Urinary bladder (tissue), 4 donors: Measurements from ENCODE around the gene NSMF. TPM values are rescaled to one million over a fixed set of nuclear protein-coding genes. Genes with fewer than 3 reads are reported as not detected.
A peak's percentile ranks its signal among the peaks of the same experiment; 100 is the strongest.
"Not testable (repeated sequence)": the region's sequence is repeated elsewhere in the genome, so short reads cannot be mapped to it uniquely, and the experiment has no call there.

ENCODE experiments used
- DNase-seq: peaks from one replicate; pipeline ENCODE4 v3.0.0-alpha.2; 2015; ENCODE audit errors: extremely low spot score
- H3K27ac ChIP-seq: one replicate; pipeline ENCODE4 v1.5.1; 2013; ENCODE audit warnings: low read depth, mild to moderate bottlenecking, moderate library complexity
- H3K36me3 ChIP-seq: one replicate; pipeline ENCODE4 v1.6.1; 2013; ENCODE audit warnings: mild to moderate bottlenecking, moderate library complexity; ENCODE audit not compliant: insufficient read depth
- H3K4me1 ChIP-seq: one replicate; pipeline ENCODE4 v1.6.1; 2013; ENCODE audit warnings: mild to moderate bottlenecking, moderate library complexity; ENCODE audit not compliant: insufficient read depth
- H3K4me3 ChIP-seq: one replicate; pipeline ENCODE4 v1.5.1; 2013; ENCODE audit warnings: low read depth, low read length
- WGBS: extraction: QIAGEN DNeasy Blood & Tissue Kit; methylation state at CpG from one replicate; pipeline ENCODE4 v1.1.7; 2013; 5-methylcytosine and 5-hydroxymethylcytosine counted together
- polyA plus RNA-seq: library from polyadenylated mRNA; stranded (reverse); fragments of 200-250 nt; gene quantifications from one replicate; pipeline ENCODE4 v1.2.3, GENCODE V29; 2013
- total RNA-seq: library from RNA; depleted of rRNA; stranded (reverse); fragments of >200 nt; gene quantifications from one replicate; pipeline ENCODE4 v1.2.3, GENCODE V29; 2014
- donor health status: healthy with polysubstance abuse.
- donor health status: healthy.

Gene NSMF
- total and polyA plus RNA-seq, 2 donors, result 8.6 to 36.2 TPM

- no peak for DNase-seq
- peak overlapping the region; percentile 8 for H3K4me3 ChIP-seq
- H3K27ac ChIP-seq, result peak overlapping the region; percentile 55
- no peaks in the 10 kb centered on the region for H3K36me3 ChIP-seq
- WGBS, result 51% methylated on average over 30 of the region's 30 CpGs
- no peaks in the 10 kb centered on the region for H3K4me1 ChIP-seq
These were observed 47.3 kb downstream of the NSMF start for GRCh38 chr9:137411645-137412380.

DNA sequence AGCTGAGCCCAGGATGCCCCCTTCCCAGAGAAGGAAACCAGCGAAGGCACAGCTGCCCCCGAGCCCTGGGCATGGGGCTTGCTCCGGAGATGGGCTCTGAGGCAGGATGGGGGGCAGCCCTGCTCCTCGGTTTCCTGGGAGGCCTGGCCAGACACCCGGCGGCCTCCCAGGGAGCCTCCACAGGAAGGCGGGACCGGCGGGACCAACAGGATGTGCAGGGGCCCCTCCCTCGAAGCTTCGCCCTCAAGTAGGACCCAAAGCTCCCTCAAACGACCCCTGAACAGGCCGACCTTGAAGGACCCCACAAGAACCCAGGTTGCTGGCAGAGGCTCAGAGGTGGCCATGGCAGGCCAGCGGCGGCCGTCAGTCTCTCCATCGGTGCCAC lies 47.9 kb downstream of the NSMF start:
- no peaks in the 10 kb centered on the region for H3K4me1 ChIP-seq
- H3K27ac ChIP-seq, result no peak overlapping the region
- no peaks in the 10 kb centered on the region for H3K36me3 ChIP-seq
- 60% methylated on average over 17 of the region's 17 CpGs for WGBS
- no peak for DNase-seq
- peak overlapping the region; percentile 8 for H3K4me3 ChIP-seq

GRCh38 chr9:137410891-137411249 lies 48.3 kb downstream of the NSMF start:
- no peak for DNase-seq
- 90% methylated on average over 15 of the region's 15 CpGs for WGBS
- no peaks in the 10 kb centered on the region for H3K4me1 ChIP-seq
- no peak overlapping the region for H3K27ac ChIP-seq
- H3K36me3 ChIP-seq, result no peaks in the 10 kb centered on the region
- no peak overlapping the region for H3K4me3 ChIP-seq

- H3K4me3 ChIP-seq, DNase-seq, H3K27ac ChIP-seq, H3K4me1 ChIP-seq, H3K36me3 ChIP-seq: not testable (repeated sequence)
- 85% methylated on average over 18 of the region's 18 CpGs for WGBS
These were observed 48.8 kb downstream of the NSMF start for GRCh38 chr9:137410236-137410890.

DNA sequence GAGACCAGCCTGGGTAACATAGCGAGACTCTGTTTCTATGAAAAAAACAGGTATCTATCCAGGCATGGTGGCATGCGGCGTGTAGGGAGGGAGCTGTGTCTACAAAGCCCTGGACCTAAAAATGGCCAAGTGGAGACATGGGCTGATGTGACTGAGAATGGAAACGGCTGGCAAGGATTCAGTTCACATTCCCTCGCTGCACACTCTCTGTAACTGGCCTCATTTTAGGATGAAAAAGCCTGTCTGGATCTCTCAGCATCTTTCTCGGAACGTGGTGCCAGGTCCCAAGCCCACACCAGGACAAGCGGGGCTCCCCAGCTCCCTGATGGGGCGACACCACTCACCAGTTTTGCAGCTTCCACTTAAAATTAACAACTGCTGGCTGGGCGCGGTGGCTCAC lies 49.6 kb downstream of the NSMF start:
- Histone ChIP-seq H3K27ac (no peak overlapping the region), H3K4me3 (no peak overlapping the region), H3K4me1 (no peaks in the 10 kb centered on the region), H3K36me3 (no peaks in the 10 kb centered on the region)
- WGBS, result 88% methylated on average over 11 of the region's 11 CpGs
- no peak for DNase-seq

DNA sequence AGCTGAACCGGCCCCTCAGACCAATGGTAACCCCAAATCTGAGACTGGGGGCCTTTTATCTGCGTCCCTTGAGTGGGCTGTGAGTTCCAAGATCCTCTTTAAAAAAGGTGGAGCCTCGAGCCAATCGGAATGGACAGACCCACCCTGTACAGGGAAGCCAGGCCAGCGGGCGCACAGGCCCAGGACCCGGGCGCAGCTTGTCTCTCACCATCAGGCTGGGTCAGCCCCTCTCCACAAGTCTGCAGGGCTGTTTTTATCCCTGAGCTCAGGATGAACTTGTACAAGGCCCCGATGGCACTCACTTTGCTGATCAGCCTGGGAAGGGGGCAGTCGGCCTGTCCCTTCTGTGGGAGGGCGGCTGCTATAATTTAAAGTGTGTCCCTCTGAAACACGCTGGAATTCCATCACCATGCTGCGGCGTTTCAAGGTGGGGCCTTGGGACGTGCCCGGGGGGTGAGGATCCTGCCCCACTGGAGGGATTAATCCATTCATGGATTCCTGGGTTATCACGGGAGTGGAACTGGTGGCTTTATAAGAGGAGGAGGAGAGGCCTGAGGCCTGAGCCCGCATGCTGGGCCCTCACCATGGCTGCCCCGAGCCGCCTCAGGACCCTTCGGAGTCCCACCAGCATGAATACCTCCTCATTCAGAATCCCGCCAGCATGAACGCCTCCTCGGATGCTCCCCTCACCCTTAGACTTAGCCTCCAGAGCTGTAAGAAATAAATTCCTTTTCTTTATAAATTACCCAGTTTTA lies 50.3 kb downstream of the NSMF start:
- Histone ChIP-seq H3K4me1 (no peaks in the 10 kb centered on the region), H3K27ac (no peak overlapping the region), H3K4me3 (no peak overlapping the region), H3K36me3 (no peaks in the 10 kb centered on the region)
- WGBS, result 93% methylated on average over 24 of the region's 24 CpGs
- DNase-seq, result no peak

- H3K27ac ChIP-seq, result no peak overlapping the region
- WGBS, result 53% methylated on average over 31 of the region's 31 CpGs
- DNase-seq, result no peak
- no peaks in the 10 kb centered on the region for H3K4me1 ChIP-seq
- peak overlapping the region; percentile 33 for H3K4me3 ChIP-seq
- H3K36me3 ChIP-seq, result no peaks in the 10 kb centered on the region
These were observed 51.4 kb downstream of the NSMF start for GRCh38 chr9:137407590-137408300.

DNA sequence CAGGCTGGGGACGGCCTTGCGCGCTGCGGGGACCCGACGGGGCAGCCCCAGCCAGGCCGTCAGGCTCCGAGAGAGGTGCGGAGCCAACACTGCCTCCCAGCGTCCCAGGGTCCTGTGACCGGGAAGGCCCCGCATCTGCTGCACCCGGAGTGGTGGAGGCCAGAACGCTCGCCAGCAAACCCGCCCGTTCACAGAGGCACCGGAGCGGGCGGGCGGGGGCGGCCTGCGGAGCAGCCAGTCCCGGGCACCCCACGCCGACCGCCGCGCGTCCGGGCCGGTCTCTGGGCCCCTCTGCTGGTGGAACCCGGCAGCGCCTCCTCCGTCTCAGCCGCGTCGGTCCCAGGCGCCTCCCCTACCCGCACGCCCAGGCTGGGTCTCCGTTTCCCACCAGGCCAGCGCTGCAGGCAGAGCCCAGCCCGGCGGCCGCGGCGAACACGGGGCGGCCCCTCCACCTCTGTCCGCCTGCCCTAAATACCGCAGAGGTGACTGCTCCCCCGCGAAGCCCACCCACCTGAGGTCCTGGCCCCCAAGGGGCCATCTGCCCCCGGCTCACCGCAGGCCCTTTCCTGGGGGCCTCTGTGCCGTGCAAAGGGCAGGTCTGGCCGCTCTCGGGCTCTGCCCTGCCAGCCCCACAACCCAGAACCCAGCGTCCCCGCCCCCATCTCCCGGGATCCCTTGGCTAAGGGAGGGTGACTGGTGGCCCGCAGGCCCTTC lies 52.1 kb downstream of the NSMF start:
- 2% methylated on average over 63 of the region's 63 CpGs for WGBS
- Histone ChIP-seq H3K4me3 (peak overlapping the region; percentile 33), H3K4me1 (no peaks in the 10 kb centered on the region), H3K27ac (peak overlapping the region; percentile 57), H3K36me3 (no peaks in the 10 kb centered on the region)
- DNase-seq, result no peak

- no peak overlapping the region for H3K27ac ChIP-seq
- 48% methylated on average over 20 of the region's 20 CpGs for WGBS
- H3K36me3 ChIP-seq, result no peaks in the 10 kb centered on the region
- H3K4me1 ChIP-seq, result no peaks in the 10 kb centered on the region
- no peak for DNase-seq
- H3K4me3 ChIP-seq, result peak overlapping the region; percentile 33
These were observed 52.9 kb downstream of the NSMF start for GRCh38 chr9:137406085-137406760.

DNA sequence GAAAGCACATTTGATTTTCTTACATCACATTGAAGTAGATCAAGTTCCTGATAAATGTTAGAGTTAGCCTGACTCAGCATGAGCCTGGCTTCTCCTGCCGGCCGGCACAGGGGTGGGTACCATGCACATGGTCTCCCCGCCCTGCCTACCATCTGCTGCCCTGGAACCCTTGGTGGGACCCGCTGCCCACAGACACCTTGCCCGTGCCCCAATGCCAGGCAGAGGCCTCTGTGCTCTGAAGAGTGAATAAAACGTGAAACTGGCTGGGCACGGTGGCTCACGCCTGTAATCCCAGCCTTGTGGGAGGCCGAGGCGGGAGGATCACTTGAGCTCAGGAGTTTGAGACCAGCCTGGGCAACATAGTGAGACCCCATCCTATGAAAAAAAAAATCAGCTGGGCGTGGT lies 53.5 kb downstream of the NSMF start:
- DNase-seq, result no peak
- no peaks in the 10 kb centered on the region for H3K36me3 ChIP-seq
- WGBS, result 94% methylated on average over 11 of the region's 11 CpGs
- no peak overlapping the region for H3K4me3 ChIP-seq
- H3K27ac ChIP-seq, result no peak overlapping the region
- H3K4me1 ChIP-seq, result no peaks in the 10 kb centered on the region

DNA sequence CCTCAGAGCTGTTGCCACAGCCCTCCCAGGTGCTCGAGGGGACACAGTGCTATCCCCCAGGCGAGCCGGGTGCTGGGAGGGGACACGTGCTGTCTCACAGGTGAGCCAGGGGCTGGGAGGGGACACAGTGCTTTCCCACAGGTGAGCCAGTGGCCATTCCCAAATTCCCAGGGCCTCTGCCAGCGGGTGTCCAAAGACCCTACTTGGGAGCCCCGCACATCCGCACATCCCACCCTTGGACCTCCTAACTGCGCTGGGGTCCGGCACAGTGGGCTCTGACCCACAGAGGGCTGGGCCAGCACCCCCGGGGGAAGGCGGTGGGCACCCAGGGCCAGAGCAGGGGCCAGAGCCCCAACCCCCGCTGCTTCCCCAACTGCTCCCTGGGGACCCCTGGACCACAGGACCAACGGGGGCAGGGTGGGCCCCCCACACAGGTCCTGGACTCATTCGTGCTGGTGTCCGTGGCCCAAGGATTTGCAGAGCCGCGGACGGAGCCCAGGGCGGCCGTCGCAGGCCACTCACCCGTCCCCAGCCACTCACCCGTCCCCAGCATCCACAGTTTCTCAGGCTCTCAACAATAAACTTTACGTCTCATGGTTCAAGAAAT lies 54.1 kb downstream of the NSMF start:
- 92% methylated on average over 24 of the region's 24 CpGs for WGBS
- no peak overlapping the region for H3K27ac ChIP-seq
- H3K4me3 ChIP-seq, result no peak overlapping the region
- no peaks in the 10 kb centered on the region for H3K36me3 ChIP-seq
- no peaks in the 10 kb centered on the region for H3K4me1 ChIP-seq
- no peak for DNase-seq

DNA sequence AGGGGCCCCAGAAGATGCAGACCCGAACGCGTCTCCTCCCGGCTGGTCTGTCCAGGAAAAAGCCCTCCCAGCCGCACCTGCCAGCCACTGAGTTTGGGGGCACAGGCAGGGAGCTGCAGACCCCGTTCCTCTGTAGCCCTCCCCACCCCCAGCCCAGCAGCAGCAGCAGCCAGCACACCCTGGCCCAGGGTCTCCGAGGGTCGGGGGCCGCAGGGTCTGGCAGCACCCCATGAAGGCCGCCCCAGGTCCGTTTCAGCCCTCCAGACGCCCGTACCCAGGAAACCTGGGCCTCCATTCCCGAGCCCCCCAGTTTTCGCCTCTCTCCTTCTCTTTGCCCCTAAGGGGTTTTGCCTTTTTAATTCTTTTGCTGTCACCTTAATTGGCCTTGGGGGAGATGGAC lies 55.9 kb downstream of the NSMF start:
- Histone ChIP-seq H3K36me3 (no peaks in the 10 kb centered on the region), H3K4me3 (no peak overlapping the region), H3K27ac (no peak overlapping the region), H3K4me1 (no peaks in the 10 kb centered on the region)
- no peak for DNase-seq
- 94% methylated on average over 15 of the region's 15 CpGs for WGBS
